K562 (cell line): ENCODE results near the gene SLC43A2.

Source experiments
- AFF4 ChIP-seq: sonication (generic); formaldehyde crosslinking; IDR thresholded peaks from 2 replicates; pipeline ENCODE4 v1.8.0; 2023; ENCODE audit warnings: mild to moderate bottlenecking, missing genetic modification reagents
- CREB3L1 ChIP-seq: fragments of 450-650 bp; IDR thresholded peaks from 2 replicates; pipeline ENCODE4 v1.6.1; 2014; ENCODE audit warnings: low read depth, mild to moderate bottlenecking, moderate library complexity, borderline replicate concordance
- NR2C2 ChIP-seq, 2 experiments: fragments of 200-800 bp in 1 of 2; sonication (Bioruptor generic) in 1 of 2; sonication (generic) in 1 of 2; formaldehyde crosslinking in 1 of 2; IDR thresholded peaks; 2 replicates each; pipeline versions ENCODE4 v1.6.1 to v1.8.0; 2016 to 2022; ENCODE audit warnings: mild to moderate bottlenecking in 1 of 2, missing compliant biosample characterization in 1 of 2, missing genetic modification characterization in 1 of 2, missing genetic modification reagents in 1 of 2
- TAF1 ChIP-seq: IDR thresholded peaks from 2 replicates; pipeline ENCODE4 v1.6.1; 2011; ENCODE audit warnings: mild to moderate bottlenecking, low read length, moderate library complexity; ENCODE audit not compliant: insufficient read depth, control insufficient read depth, severe bottlenecking; ENCODE audit errors: extremely low read depth
- ZNF24 ChIP-seq: fragments of 450-650 bp; IDR thresholded peaks from 2 replicates; pipeline ENCODE4 v1.6.1; 2016
- ZNF780A ChIP-seq: fragments of 250-450 bp; sonication (Bioruptor Pico); IDR thresholded peaks from 2 replicates; pipeline ENCODE4 v1.5.0; 2021; ENCODE audit warnings: mild to moderate bottlenecking
- TF ChIP-seq, protein P1 (sequence below): fragments of 150-350 bp; IDR thresholded peaks from 2 replicates; pipeline ENCODE4 v1.6.1; 2014; ENCODE audit warnings: low read depth, mild to moderate bottlenecking, low read length, borderline replicate concordance
- TF ChIP-seq, protein P2 (sequence below), 3 experiments: IDR thresholded peaks in 2 of 3; conservative IDR thresholded peaks in 1 of 3; 2 replicates each; pipeline ENCODE4 v1.5.1; 2011 to 2012; ENCODE audit warnings: low read length in 3 of 3, mild to moderate bottlenecking in 3 of 3, control low read depth in 2 of 3, improper control_type of control experiment in 1 of 3, inconsistent platforms in 1 of 3, low read depth in 1 of 3, mixed read lengths in 1 of 3, moderate library complexity in 1 of 3; ENCODE audit not compliant: insufficient read depth in 2 of 3

GRCh38 chr17:1558401-1558800, 70.2 kb downstream of the SLC43A2 start:
- TF ChIP-seq AFF4 (CRISPR knock-in tag), result no peak
- TF ChIP-seq ZNF780A (CRISPR knock-in tag), result no peak
- TF ChIP-seq, protein P1, sequence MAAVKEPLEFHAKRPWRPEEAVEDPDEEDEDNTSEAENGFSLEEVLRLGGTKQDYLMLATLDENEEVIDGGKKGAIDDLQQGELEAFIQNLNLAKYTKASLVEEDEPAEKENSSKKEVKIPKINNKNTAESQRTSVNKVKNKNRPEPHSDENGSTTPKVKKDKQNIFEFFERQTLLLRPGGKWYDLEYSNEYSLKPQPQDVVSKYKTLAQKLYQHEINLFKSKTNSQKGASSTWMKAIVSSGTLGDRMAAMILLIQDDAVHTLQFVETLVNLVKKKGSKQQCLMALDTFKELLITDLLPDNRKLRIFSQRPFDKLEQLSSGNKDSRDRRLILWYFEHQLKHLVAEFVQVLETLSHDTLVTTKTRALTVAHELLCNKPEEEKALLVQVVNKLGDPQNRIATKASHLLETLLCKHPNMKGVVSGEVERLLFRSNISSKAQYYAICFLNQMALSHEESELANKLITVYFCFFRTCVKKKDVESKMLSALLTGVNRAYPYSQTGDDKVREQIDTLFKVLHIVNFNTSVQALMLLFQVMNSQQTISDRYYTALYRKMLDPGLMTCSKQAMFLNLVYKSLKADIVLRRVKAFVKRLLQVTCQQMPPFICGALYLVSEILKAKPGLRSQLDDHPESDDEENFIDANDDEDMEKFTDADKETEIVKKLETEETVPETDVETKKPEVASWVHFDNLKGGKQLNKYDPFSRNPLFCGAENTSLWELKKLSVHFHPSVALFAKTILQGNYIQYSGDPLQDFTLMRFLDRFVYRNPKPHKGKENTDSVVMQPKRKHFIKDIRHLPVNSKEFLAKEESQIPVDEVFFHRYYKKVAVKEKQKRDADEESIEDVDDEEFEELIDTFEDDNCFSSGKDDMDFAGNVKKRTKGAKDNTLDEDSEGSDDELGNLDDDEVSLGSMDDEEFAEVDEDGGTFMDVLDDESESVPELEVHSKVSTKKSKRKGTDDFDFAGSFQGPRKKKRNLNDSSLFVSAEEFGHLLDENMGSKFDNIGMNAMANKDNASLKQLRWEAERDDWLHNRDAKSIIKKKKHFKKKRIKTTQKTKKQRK, result no peak
- no peak for TF ChIP-seq ZNF24
- TF ChIP-seq, protein P2, sequence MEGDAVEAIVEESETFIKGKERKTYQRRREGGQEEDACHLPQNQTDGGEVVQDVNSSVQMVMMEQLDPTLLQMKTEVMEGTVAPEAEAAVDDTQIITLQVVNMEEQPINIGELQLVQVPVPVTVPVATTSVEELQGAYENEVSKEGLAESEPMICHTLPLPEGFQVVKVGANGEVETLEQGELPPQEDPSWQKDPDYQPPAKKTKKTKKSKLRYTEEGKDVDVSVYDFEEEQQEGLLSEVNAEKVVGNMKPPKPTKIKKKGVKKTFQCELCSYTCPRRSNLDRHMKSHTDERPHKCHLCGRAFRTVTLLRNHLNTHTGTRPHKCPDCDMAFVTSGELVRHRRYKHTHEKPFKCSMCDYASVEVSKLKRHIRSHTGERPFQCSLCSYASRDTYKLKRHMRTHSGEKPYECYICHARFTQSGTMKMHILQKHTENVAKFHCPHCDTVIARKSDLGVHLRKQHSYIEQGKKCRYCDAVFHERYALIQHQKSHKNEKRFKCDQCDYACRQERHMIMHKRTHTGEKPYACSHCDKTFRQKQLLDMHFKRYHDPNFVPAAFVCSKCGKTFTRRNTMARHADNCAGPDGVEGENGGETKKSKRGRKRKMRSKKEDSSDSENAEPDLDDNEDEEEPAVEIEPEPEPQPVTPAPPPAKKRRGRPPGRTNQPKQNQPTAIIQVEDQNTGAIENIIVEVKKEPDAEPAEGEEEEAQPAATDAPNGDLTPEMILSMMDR (IDR thresholded peaks at IDR 0.05 in 2 of 3, conservative IDR thresholded peaks at IDR 0.05 in 1 of 3; ENCODE audit: insufficient read depth in 2 of 3, low read depth in 1 of 3, low read length in 3 of 3), result no peak
- no peak for TF ChIP-seq NR2C2 (CRISPR knock-in tag; IDR thresholded peaks at IDR 0.05)
- TF ChIP-seq NR2C2 (tag; IDR thresholded peaks at IDR 0.05), result no peak
- no peak for TF ChIP-seq TAF1
- TF ChIP-seq CREB3L1, result no peak
